ENCODE data around the gene FGGY.
"Not testable (repeated sequence)": the region's sequence is repeated elsewhere in the genome, so short reads cannot be mapped to it uniquely, and the experiment has no call there.

FGGY gene

DNA sequence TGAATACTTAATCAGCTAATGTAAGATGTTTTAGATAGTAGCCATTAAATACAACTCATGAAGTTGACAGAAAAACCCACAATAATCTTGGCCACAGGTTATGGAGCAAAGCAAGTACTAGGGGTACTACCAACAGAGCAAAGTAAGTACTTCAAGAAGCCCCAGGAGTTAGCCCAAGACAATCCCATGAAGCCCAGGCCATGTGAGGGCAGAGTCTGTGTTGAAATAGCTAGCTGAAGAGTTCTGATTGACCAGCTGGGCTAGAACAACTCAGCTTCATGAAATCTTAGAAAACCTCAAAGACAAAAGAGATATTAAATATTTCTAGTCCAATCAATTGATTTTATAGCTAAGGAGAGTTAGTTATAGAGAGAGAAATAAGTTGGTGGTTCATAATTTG is 304.9 kb downstream of the FGGY start:
- DNase-seq = no peak

DNA sequence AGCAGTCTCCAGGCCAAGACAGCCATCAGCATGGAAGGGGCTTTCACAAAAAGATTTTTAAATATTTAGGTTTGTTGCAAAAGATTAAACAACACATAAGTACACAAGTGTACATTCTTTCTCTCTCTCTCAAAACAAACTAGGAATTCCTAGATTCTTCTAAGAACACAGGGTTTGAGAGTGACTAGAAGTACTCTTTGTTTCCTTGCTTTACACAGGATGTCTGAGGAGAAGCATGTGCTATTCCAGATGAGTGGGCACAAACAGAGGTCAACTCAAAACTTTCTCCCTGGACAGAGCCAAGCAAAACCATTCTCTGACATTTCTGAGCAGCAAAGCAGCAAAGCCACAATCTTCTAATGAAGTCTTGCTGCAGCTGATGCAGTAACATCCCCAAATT is 307.3 kb downstream of the FGGY start:
- no peak for DNase-seq

GRCh38 chr1:59605184-59605583 is 308.3 kb downstream of the FGGY start:
- no peak for DNase-seq

DNA sequence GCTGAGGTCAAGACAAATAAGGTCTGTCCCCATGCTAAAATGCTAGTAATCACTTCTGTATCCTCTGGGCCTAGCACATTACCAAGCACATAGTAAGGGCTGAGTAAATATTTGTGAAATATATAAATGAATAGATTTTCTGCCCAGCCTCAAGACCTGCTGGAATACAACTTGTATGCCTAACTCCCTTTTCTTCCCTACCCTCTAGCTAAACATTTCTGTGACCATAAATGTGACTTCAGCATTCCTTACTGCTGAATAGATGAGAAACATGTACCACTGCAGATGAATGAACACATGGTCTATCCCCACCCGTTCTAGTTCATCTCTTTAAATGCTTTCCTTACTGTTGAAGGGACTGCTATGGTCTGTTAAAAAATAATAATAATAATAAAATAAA is 308.9 kb downstream of the FGGY start:
- DNase-seq = no peak

- no peak for DNase-seq
Measured at GRCh38 chr1:59609245-59609644, 312.4 kb downstream of the FGGY start.

- not testable (repeated sequence) for DNase-seq
Measured at GRCh38 chr1:59610499-59610898, 313.6 kb downstream of the FGGY start.

GRCh38 chr1:59617434-59617833 is 320.5 kb downstream of the FGGY start:
- DNase-seq = no peak

- DNase-seq = no peak
Measured at GRCh38 chr1:59619557-59619956, 322.7 kb downstream of the FGGY start.

DNA sequence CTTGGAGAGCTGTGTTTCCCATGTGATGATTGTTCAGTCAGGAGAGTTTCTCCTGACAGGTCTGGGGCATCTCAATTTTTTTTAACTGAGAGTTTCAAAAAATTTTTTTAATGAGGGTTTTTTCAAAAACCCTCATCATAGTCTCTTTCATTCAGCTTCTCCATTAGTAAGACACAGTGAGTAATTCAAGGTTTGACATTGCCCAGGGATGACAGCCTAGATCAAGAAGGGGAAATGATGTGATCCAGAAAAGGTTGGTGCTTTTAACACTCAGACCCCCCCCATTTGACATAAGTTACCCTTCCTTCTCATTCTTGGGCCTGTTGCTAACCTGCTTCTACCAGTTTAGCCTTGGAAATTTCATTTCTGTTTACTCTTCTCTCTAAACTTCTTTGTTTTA is 328.5 kb downstream of the FGGY start:
- no peak for DNase-seq

DNA sequence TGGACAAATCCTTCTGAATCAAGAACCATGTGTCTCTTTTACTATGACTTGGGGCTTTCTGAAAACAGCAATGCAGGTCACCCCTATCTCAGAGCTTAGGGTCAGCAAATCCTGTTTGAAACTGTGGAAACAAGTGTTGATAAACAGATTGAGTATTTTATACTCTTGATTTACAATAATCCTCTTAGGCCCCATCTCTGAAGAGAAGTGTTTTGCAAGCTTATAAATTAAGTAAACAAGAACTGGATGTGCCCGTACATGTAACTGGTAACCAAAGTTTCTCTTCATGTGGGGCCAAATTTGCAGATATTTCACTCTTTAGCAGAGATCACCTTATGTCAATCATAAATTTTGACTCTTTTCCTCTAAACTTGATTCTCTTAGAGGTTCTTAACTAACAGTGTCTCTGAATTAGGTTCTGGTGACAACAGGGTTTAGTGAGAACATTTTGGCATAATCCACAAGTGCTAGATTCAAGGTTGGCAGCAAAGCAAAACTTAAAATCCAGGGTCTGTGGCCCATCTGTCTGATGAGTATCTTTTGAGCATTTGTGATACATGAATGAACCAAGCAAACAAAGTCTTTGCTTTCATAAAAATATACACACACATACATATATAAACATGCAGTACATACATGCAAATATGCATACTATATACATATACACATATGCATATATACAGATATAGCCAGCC is 334.8 kb downstream of the FGGY start:
- DNase-seq = no peak

DNA sequence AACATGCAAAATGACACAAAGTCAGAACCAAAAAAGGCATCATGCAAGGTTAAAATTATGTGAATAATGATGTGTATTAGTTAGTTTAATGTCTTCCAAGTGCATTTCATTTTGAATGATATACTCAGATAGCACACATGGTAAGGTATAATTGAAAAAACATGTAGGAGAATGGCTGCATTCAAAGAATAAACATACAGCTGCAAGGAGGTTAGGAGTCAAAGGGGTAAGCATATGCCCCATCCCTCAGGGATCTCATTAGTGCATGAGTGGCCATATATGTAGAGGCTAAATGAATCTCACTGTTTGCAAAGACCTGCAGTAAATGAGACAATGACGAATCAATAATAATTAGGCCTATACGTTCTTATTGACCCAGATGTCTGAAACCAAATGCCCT is 338.2 kb downstream of the FGGY start:
- peak; percentile 36 to 40 for DNase-seq

DNA sequence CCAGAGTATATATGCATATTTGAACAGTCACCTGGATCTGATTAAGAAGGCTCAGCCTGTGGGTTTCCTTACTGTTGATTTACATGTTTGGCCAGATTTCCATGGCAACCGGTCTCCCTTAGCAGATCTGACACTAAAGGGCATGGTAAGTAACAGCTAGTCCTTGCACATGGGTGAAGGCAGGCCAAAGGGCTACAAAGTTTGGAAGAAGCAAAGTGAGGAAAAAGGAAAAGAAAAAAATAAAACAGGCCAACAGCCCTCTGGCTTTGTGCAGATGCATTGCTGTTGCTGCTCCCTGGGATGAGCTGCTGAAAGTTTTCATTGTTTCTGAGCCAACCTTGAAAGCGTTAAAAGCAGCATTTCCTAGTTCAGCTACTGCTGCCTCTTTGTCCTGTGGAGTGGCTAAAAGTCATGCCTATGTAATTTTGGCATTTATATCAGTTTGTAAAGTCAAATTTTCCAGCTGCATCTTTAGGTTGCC is 341.4 kb downstream of the FGGY start:
- DNase-seq = no peak

DNA sequence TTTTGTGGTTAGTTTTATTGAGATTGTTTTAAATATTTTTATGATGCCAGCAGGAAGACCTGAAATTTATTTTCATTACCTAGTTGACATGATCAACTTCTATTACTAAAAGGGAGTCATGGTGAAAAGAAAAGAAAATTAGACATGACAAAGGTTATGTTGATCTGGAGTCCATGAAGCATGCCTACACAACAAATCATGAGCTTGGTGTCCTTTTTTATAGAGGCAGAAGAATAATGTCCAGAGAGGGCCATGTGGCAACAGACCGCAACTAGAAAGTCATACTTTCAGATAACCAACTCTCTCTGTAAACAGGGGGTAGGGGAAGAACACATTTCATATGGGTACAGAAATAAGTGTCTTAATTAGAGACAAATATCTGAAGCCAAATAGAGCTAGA is 342.4 kb downstream of the FGGY start:
- no peak for DNase-seq

- DNase-seq = no peak
Measured at GRCh38 chr1:59640851-59641250, 344.0 kb downstream of the FGGY start.

GRCh38 chr1:59641836-59642235 is 344.9 kb downstream of the FGGY start:
- no peak for DNase-seq

DNA sequence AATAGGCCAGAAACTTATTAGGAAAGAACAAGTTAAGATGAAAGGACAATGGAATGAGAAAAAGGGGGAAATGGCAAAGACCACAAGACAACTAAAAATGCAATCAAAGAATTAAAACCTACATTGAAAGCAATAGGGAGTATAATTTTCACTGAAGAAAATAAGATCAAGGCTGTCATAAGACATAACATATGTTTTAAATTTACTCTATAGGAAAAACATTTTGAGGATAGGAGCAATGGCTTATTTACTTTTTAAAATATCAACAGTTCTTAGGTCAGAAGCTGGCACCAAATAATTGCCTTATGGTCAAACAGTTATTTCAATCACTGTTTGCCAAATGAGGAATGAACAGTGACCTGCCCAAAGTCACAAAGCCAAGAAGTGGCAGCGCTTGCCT is 346.6 kb downstream of the FGGY start:
- no peak for DNase-seq

- DNase-seq = no peak
Measured at GRCh38 chr1:59645893-59646292, 349.0 kb downstream of the FGGY start.

GRCh38 chr1:59653142-59653958 is 356.5 kb downstream of the FGGY start:
- DNase-seq = not testable (repeated sequence)

- DNase-seq = no peak
Measured at GRCh38 chr1:59653968-59654367, 357.1 kb downstream of the FGGY start.

DNA sequence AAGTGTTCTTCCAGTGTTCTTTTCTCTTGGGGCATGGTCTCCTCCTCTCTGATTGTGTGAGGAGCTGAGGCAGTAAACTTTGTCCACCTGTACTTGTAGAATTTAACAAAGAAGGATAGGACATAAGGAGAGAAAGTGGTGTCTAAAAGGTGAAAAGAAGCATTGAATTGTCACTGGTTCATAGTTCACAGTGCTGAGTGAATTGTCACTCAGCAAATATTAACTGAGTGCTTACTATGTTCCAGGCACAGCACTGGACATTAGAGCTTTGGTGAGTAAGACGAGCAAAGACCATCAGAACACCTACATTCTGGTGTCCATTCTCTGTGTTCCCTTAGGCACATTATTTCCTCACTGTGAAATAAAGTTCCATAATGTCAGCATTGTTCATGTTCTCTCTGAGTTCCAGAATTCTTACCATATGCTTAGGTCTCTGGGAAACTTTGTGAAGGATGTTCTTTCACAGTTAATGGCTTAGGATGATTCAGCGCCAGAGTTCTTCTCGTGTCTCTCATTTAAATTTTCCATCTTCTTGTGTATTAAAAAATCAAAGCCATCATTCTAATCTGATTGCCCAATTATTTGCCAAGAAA is 361.1 kb downstream of the FGGY start:
- no peak for DNase-seq

DNA sequence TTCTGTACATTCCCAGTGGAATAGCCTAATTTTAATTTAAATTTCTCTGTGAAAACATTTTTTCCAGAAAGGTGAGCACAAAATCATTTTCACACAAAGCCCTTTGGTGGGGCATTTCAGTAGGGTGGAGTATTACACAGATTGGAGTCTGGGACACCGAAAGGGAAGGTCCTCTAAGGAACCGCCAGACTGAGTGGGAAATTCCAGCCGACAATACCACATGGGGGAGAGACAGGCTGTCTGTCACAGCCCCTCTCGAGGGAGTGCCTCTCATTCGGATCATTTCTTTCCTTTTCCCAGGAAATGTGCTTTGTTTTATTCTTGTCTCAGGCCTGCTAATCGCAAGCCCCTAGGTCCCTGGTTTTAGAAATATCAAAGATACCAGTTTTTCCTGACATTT is 367.3 kb downstream of the FGGY start:
- no peak for DNase-seq

DNA sequence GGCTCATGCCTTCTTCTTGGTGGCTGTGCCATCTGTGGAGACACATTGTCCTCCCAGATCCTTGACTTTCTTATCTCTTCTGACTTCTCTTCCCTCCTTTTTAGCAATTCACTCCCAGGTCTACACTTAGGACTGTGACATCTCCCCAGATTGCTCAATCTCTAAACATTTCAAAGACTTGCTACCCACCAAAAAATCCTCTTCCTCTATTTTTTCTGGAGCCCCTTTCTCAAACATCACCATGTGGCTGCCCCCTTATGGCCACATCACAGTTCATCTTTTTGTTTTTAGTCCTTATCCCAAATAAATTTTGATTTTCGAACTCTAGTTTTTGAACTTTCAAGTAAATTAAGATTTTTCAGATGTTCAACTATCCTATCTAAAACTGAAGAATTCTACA is 369.2 kb downstream of the FGGY start:
- no peak for DNase-seq

DNA sequence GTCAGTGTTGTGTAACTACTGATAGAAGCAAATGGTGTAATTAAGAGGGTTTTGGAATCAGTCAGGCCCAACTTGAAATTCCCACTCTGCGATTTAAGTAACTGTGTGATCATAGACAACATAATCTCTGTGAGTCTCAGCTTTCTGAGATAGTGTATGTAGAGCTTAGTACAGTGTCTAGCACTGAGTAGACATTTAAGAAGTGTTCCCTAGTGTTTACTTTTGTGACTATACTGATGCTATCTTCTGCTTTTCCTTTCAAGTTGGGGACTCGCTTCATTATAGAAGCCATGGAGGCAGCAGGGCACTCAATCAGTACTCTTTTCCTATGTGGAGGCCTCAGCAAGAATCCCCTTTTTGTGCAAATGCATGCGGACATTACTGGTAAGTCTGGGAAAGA is 370.1 kb downstream of the FGGY start:
- DNase-seq = no peak

DNA sequence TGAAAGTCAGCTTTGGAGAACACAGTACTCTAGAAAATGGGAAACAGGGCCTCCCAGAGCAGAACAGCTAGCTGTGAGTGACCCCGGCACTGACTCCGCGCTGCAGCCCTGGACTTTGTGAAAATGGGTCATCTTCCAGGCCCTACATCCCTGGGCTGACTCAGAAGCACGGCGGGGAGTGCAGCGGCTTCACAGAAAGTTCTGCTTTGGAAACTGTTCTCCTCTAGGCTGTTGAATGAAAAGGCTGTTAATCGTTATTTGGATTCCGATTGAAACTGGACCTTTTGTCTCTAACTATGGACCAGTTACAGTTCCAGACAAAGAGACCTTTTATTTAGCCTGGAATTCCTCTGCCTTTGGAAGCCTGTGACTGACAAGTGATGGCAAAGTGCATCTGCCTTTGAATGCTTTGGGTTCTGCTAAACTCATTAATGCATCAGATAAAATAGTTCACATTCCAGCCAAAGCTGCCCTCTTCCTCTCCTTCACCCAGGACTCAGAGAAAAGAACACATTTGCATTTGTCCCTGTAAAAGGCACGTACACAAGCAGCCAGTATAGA is 372.9 kb downstream of the FGGY start:
- DNase-seq = no peak
